PC-9 (cell line): ENCODE results near the gene NOX3.

Experiments
- CTCF ChIP-seq: fragments of 200-600 bp; sonication (generic); conservative IDR thresholded peaks from 2 replicates; pipeline ENCODE4 v1.6.1; 2017; ENCODE audit warnings: mixed run types, antibody characterized with exemption, mild to moderate bottlenecking, moderate library complexity
- EZH2 ChIP-seq: fragments of 200-600 bp; sonication (generic); IDR thresholded peaks from 2 replicates; pipeline ENCODE4 v1.8.0; 2017; ENCODE audit warnings: antibody characterized with exemption, low read depth

- TF ChIP-seq CTCF = no peak
- TF ChIP-seq EZH2 = no peak
Observed at GRCh38 chr6:155443168-155443567, 12.5 kb downstream of the NOX3 start.
